Gastrocnemius medialis (tissue), 4 donors: ENCODE results near the gene LAMTOR1.

Experiments
- POLR2A ChIP-seq, 2 donors: fragments of 450-650 bp; IDR thresholded peaks; one replicate each; pipeline ENCODE4 v1.6.1; 2017; ENCODE audit warnings: antibody characterized with exemption in 2 of 2, mild to moderate bottlenecking in 2 of 2, moderate library complexity in 2 of 2
- TF ChIP-seq, protein P1 (sequence below), 5 experiments: fragments of 450-650 bp in 3 of 5; fragments of 200-600 bp in 2 of 5; sonication (generic) in 2 of 5; IDR thresholded peaks in 4 of 5; conservative IDR thresholded peaks in 1 of 5; 1 replicate in 4 of 5; 2 replicates in 1 of 5; pipeline ENCODE4 v1.5.1; 2016 to 2019; ENCODE audit warnings: antibody characterized with exemption in 5 of 5, mild to moderate bottlenecking in 3 of 5, moderate library complexity in 3 of 5

DNA sequence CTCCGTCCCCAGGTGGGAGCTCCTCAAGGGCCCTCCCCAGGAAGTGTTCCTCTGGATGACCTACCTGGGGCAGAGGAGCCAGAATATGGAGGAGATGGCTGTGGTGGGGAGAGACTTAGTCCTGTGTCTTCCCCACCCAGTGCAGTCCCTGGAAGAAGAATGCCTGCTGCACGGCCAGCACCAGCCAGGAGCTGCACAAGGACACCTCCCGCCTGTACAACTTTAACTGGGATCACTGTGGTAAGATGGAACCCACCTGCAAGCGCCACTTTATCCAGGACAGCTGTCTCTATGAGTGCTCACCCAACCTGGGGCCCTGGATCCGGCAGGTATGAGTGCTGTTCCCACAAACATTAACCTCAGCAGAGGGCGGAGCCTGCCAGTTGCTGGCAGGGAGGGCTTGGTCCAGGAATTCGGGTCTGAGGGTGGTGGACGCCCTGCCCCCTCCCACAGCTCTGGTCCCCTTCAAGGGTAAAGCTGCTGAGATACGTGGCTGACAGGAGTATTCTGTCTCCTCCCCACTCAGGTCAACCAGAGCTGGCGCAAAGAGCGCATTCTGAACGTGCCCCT, 35.8 kb upstream of the LAMTOR1 start:
- TF ChIP-seq, protein P1, sequence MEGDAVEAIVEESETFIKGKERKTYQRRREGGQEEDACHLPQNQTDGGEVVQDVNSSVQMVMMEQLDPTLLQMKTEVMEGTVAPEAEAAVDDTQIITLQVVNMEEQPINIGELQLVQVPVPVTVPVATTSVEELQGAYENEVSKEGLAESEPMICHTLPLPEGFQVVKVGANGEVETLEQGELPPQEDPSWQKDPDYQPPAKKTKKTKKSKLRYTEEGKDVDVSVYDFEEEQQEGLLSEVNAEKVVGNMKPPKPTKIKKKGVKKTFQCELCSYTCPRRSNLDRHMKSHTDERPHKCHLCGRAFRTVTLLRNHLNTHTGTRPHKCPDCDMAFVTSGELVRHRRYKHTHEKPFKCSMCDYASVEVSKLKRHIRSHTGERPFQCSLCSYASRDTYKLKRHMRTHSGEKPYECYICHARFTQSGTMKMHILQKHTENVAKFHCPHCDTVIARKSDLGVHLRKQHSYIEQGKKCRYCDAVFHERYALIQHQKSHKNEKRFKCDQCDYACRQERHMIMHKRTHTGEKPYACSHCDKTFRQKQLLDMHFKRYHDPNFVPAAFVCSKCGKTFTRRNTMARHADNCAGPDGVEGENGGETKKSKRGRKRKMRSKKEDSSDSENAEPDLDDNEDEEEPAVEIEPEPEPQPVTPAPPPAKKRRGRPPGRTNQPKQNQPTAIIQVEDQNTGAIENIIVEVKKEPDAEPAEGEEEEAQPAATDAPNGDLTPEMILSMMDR (IDR thresholded peaks at IDR 0.05 in 4 of 5, conservative IDR thresholded peaks at IDR 0.05 in 1 of 5), result no peak
- TF ChIP-seq POLR2A (IDR thresholded peaks at IDR 0.05), result no peak
